NOMO-1 treated with DMSO at 0.1 percent for 48 hours (cell line): Measurements from ENCODE around the gene MTX1.

ENCODE experiments used
- DNase-seq: peaks from one replicate; lab custom pipeline; 2025; ENCODE audit not compliant: unreplicated experiment; lab: John Stamatoyannopoulos, UW

MTX1 gene

DNA sequence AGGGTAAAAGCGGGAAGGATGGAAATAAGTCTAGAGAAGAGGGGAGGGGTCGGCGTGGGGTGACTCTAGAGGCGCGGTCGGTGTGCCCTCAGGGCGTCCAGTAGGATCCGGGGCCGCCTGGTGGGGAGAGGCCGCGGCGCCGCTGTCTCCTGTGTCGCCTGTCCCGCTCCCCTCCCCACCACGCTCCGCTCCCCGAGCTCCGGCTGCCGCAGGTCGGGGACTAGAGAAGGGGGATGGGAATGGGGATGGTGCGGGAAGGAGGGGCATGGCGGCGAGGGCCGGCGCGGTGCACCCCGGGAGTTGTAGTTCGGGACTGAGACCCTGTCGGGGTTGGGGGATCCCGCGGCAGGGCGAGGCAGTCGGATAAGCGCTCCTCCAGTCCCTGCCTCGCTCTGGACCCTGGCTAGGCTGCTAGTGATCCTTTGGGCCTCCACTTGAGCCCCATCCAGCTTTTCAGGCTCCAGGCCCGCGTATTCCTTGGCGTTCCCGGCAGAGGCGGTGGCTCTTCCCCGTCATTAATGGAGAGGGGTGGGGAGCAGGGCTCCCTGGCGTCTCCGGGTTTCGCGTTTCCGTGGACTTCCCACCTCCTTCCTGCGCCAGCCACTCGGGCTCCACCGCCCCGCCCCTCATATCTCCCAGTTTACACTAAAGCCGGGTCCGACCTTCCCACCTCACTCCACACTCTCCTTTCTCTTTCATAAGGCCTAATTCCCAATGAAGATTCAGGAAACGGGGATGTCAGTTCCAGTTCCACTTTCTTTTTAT, 46.9 kb downstream of the MTX1 start, which contains the start of gene ENTREP3:
Gene ENTREP3, minus strand, starts transcription at position 241 of the 765 bp plus-strand sequence. CDS start 606 bp downstream, outside the sequence.
- peak; percentile 48 for DNase-seq

- DNase-seq: no peak
Observed at GRCh38 chr1:155256058-155256852, 47.8 kb downstream of the MTX1 start.

DNA sequence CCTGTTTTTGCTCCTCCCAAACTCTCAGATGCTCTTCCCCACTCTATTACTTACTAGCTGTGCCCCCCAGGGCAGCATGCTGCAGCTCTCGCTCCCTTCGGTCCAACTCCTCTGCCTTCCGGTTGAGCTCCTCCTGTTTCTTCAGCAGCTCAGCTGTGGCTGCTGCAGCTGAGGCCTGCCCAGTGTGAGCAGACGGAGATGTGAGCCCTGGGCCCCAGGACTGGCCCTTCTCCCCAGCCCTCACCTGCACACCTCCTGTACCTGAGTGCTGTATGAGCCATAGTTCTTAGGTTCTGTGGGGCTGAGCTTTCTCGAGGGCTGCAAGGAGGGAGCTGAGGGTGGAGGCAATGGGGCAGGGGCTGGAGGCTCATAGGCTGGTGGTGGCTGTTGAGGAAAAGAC, 51.8 kb downstream of the MTX1 start:
- DNase-seq: no peak

DNA sequence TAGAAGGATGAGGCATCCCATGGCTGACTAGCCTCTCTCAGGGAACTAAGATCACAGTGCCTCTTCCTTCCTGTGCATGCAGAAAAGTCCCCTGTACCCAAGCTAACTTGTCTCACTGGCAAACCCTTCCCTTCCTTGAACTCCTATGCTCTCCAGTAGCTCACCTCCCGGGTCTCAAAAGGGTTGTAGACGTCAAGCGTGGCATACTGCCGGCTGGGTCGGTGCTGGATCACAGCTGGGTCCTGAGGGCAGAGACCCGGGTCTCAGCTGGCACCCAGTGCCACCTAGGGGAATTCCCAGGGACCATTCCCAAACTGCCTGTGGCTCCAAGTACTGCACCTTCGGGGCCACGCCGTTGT, 53.0 kb downstream of the MTX1 start:
- DNase-seq: no peak

GRCh38 chr1:155261852-155262673, 53.6 kb downstream of the MTX1 start, which contains the start of gene SCAMP3:
SCAMP3 (minus strand) TSS chr1:155262360; CDS start chr1:155262151, 209 bp downstream.
- peak; percentile 98 for DNase-seq

DNA sequence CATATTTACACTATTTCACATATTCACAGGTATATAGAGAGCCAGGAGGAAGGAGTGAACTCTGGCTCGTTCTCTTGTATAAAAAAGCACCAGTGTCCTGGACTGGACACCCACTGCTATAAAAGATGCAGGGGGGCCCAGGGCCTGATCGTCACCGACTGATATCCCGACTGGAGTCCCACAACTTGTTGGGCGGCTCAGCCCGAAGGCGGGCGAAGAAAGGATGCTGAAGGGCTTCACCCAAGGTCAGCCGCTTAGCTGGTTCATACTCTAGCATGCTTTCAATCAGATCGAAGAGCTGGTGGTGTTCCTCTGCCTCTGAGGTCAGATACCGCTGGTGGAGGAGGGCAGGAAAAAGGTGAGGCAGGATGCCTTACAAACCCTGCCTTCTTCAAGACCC, 54.6 kb downstream of the MTX1 start:
- no peak for DNase-seq
